ENCODE data around the gene ADH1C.
"Not testable (repeated sequence)": the region's sequence is repeated elsewhere in the genome, so short reads cannot be mapped to it uniquely, and the experiment has no call there.

Gene ADH1C

DNA sequence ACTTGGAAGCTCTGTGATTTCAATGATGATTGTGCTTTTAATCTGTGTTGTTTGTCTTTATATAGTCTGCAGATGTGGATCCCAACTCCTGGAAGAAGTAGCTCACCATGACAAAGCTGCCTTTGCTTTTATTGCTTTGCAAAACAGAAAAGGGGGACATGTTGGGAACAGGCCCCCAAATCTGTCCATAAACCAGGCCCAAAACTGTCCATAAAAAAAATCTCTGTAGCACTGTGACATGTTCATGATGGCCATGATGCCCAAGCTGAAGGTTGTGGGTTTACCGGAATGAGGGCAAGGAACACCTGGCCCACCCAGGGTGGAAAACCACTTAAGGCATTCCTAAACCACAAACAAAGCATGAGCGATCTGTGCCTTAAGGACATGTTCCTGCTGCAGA is 19.9 kb upstream of the ADH1C start:
- not testable (repeated sequence) for H3K9me3 Mint-ChIP-seq, DNase-seq, H3K4me3 Mint-ChIP-seq

DNA sequence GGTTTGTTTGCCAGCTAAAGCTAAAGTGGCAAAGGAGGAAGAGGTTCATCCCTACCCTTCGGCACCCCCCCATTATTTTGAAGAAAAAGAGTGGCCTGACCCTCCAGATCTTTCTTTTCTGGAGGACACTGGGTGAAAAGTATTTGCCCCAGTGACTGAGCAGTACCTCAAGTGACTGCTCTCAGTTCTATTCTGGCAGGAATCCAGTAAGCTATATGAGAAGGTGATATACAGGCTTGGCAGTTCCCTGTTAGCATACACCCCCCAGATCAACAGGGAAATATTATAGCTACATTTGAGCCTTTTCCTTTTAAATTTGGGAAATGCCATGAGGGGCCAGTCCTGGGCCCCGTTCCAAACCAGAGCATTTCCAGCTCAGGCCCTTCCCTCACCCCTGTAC is 15.3 kb upstream of the ADH1C start:
- not testable (repeated sequence) for ATAC-seq; H3K9me3 Mint-ChIP-seq; H3K4me1 Mint-ChIP-seq; H3K27me3 Mint-ChIP-seq; H3K36me3 Mint-ChIP-seq (ENCODE audit: low read depth); DNase-seq; H3K4me3 Mint-ChIP-seq; H3K27ac Mint-ChIP-seq

More for the DNA sequence above, 19.9 kb upstream of the ADH1C start:
- H3K36me3 Mint-ChIP-seq (ENCODE audit: low read depth); H3K27ac Mint-ChIP-seq; H3K4me1 Mint-ChIP-seq; ATAC-seq; H3K27me3 Mint-ChIP-seq: not testable (repeated sequence)

DNA sequence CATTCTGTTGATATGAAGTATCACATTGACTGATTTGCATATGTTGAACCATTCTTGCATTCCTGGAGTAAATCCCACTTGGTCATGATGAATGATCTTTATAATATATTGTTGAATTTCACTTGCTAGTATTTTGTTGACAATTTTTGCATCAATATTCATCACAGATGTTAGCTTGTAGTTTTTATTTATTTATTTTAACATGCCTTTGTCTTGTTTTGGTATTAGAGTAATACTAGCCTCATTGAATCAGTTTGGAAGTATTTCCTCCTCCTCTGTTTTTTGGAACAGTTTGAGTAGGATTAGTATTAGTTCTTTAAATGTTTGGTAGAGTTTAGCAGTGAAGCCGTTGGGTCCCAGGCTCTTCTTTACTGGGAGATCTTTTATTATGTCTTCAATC is 13.9 kb upstream of the ADH1C start:
- no peak for DNase-seq
- H3K4me1 Mint-ChIP-seq = no peaks in the 10 kb centered on the region
- no peaks in the 10 kb centered on the region for H3K36me3 Mint-ChIP-seq (ENCODE audit: low read depth)
- no peak for ATAC-seq
- peaks cover 5% of the 10 kb centered on the region for H3K27me3 Mint-ChIP-seq
- no peak overlapping the region for H3K4me3 Mint-ChIP-seq
- peaks cover 5% of the 10 kb centered on the region for H3K9me3 Mint-ChIP-seq
- no peak overlapping the region for H3K27ac Mint-ChIP-seq

DNA sequence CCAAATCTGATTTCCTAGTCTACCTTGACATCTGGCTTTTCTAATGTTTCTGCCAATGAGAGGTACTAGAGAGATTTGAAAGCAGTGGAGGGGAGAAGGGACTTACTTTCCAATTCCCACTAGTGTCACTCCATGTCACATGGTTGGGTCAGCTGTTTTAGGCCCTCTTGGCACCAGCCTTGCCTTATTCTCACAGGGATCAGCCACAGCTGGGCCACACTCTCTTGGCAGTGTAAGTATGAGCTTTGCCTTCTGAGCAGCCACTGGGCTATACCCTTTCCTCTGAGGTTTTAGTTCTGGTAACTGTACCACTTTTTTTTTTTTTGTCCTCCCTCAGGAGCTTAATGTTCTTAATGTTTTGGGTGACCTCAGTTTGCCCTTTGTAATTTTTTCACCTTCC is 10.2 kb upstream of the ADH1C start:
- ATAC-seq (no peak), DNase-seq (no peak)
- H3K4me1 Mint-ChIP-seq = no peaks in the 10 kb centered on the region
- peaks cover 5% of the 10 kb centered on the region for H3K27me3 Mint-ChIP-seq
- no peak overlapping the region for H3K27ac Mint-ChIP-seq
- no peaks in the 10 kb centered on the region for H3K36me3 Mint-ChIP-seq (ENCODE audit: low read depth)
- no peak overlapping the region for H3K4me3 Mint-ChIP-seq
- H3K9me3 Mint-ChIP-seq = peaks cover 5% of the 10 kb centered on the region

DNA sequence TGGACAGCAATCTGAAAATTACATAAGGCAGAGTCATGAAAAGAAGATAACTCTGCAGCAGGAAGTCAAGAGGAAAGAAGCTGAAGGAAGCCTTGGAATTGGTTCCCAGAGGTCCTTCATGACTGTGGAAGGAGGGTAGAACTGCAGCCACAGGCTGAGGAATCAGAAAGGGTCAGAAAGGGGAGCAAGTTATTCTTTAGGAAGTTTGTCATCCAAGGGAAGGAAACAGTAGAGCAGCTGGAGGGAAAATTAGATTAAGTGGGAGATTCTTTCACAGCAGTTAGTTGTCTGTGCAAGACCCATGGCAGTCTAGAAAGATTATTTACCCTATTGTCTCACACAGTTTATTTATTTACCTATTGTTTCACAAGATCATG is 9.3 kb upstream of the ADH1C start:
- H3K4me1 Mint-ChIP-seq = no peaks in the 10 kb centered on the region
- H3K4me3 Mint-ChIP-seq = no peak overlapping the region
- ATAC-seq (no peak), DNase-seq (no peak)
- no peak overlapping the region for H3K27ac Mint-ChIP-seq
- no peaks in the 10 kb centered on the region for H3K36me3 Mint-ChIP-seq (ENCODE audit: low read depth)
- H3K27me3 Mint-ChIP-seq = peaks cover 3% of the 10 kb centered on the region
- peaks cover 5% of the 10 kb centered on the region for H3K9me3 Mint-ChIP-seq

DNA sequence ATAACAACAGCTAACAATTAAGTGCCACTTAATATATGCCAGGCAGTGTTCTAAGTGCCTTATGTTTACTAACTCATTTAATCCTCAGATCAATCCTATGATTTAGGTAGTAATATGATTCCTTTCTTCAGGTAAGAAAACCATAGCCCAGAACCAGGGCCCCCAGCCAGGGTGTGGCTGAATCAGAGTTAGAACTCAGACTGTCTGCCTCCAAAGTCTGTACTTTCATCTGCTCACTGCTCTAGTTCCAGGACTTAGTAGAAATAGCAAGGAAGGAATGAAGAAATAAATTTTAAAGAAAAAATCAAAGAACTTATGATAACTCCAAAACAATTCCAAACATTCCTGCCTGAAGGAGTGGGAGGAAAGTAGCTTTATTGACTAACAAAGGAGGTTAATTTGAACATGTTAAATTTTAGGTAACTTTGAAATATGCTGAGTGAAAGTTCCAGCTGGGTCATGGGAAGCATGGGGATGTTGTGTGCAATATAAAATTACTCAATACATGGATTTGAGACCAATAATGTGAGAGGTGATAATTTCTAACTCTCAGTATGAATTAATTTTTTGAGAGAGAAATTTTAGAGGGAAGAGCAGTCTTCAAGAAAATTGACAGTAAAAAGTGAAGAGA is 8.8 kb upstream of the ADH1C start:
- ATAC-seq (no peak), DNase-seq (no peak)
- Mint-ChIP-seq H3K27me3 (peaks cover 3% of the 10 kb centered on the region), H3K9me3 (peaks cover 5% of the 10 kb centered on the region), H3K4me1 (peaks cover 3% of the 10 kb centered on the region), H3K4me3 (no peak overlapping the region), H3K27ac (no peak overlapping the region), H3K36me3 (ENCODE audit: low read depth) (no peaks in the 10 kb centered on the region)

DNA sequence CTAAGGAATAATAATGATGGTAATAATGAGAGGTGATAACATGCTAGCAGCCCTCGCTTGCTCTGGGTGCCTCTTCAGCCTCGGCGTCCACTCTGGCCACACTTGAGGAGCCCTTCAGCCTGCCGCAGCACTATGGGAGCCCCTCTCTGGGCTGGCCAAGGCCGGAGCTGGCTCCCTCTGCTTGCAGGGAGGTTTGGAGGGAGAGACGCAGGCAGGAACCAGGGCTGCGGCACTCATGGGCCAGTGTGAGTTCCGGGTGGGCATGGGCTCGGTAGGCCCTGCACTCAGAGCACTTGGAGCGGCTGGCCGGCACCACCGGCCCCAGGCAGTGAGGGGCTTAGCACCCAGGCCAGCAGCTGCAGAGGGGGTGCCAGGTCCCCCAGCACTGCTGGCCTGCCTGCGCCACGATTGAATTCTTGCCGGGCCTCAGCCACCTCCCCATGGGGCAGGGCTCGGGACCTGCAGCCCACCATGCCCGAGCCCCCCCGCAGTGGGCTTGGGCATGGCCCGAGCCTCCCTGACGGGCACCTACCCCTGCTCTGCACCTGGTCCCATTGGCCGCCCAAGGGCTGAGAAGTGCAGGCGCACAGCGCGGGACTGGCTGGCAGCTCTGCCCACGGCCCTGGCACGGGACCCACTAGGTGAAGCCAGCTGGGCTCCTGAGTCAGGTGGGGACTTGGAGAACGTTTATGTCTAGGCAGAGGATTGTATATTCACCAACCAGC is 7.1 kb upstream of the ADH1C start:
- Mint-ChIP-seq H3K36me3 (ENCODE audit: low read depth) (no peaks in the 10 kb centered on the region), H3K27ac (no peak overlapping the region), H3K4me3 (no peak overlapping the region), H3K27me3 (no peaks in the 10 kb centered on the region), H3K9me3 (no peaks in the 10 kb centered on the region), H3K4me1 (peaks cover 8% of the 10 kb centered on the region)
- no peak for DNase-seq
- no peak for ATAC-seq

DNA sequence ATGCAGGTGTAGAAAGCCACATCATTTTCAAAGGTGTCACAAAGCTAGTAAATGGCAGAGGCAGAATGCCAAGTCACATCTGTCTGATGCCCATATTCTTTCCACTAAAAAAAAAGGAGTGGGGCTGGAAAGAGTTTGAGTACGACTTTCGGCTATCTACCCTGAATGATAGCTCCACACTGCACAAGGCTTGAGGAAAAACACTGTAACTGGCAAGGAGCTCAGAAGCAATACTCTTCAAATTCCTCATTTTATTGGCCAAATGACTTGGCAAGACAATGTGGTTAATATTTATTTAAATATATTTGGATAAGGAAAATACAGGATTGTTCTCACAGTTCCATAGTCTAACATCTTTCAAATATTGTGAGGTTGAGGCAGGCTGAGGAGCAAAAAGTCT is 5.4 kb upstream of the ADH1C start:
- ATAC-seq (no peak), DNase-seq (no peak)
- Mint-ChIP-seq H3K9me3 (peaks cover 5% of the 10 kb centered on the region), H3K36me3 (ENCODE audit: low read depth) (no peaks in the 10 kb centered on the region), H3K4me1 (peaks cover 8% of the 10 kb centered on the region), H3K27ac (no peak overlapping the region), H3K4me3 (no peak overlapping the region), H3K27me3 (no peaks in the 10 kb centered on the region)

DNA sequence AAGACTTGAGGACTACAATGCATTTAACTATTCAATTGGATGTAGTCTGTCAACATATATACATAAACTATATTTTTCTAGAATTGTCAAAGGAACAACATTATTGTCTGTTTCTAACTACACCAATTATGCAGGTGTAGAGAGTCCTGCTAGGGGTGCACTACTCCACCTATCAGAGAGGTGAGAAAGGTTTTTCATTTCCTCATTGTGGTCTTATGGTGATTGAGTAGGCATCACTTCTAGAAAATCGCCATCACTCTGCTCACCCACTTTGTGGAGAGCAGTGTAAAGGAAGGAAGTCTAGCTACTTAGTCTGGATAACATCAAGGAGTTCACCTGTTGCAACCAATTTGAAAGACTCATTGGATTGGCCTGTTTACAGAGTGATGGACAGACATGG is 4.4 kb upstream of the ADH1C start:
- Mint-ChIP-seq H3K4me1 (peaks cover 8% of the 10 kb centered on the region), H3K4me3 (no peak overlapping the region)
- no peak for ATAC-seq

DNA sequence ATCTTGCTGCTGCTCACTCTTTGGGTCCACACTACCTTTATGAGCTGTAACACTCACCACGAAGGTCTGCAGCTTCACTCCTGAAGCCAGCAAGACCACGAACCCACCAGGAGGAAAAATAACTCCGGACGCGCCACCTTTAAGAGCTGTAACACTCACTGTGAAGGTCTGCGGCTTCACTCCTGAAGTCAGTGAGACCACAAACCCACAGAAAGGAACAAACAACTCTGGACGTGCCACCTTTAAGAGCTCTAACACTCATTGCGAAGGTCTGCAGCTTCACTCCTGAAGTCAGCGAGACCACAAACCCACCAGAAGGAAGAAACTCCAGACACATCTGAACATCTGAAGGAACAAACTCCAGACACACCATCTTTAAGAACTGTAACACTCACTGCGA is 3.6 kb upstream of the ADH1C start:
- H3K36me3 Mint-ChIP-seq (ENCODE audit: low read depth); H3K4me3 Mint-ChIP-seq; ATAC-seq; H3K9me3 Mint-ChIP-seq; H3K4me1 Mint-ChIP-seq; H3K27me3 Mint-ChIP-seq; H3K27ac Mint-ChIP-seq; DNase-seq: not testable (repeated sequence)

More for the DNA sequence above, 4.4 kb upstream of the ADH1C start:
- DNase-seq = no peak
- Mint-ChIP-seq H3K27ac (no peak overlapping the region), H3K9me3 (peaks cover 5% of the 10 kb centered on the region), H3K27me3 (no peaks in the 10 kb centered on the region), H3K36me3 (ENCODE audit: low read depth) (no peaks in the 10 kb centered on the region)

DNA sequence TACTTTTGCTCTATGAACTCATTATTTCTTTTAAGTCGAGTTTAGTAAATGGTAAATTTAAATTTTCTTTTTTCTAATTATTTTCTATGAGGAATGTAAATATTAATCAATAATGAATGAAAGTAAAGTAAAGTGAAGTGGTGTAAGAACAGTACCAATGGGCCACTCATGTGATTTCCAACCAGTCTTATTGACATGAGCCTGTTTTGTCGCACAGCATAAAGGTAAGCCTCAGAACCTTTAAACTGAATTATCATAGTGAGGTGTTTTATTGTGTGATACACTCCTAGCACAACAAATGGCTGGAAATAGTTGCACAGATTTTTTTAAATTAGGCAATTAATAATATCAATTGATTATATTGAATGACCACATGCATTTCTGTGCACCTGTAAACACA is 1.1 kb downstream of the ADH1C start:
- no peak overlapping the region for H3K27ac Mint-ChIP-seq
- ATAC-seq (no peak), DNase-seq (no peak)
- H3K4me3 Mint-ChIP-seq = no peak overlapping the region
- H3K4me1 Mint-ChIP-seq = peaks cover 6% of the 10 kb centered on the region
- H3K27me3 Mint-ChIP-seq = no peaks in the 10 kb centered on the region
- peaks cover 5% of the 10 kb centered on the region for H3K9me3 Mint-ChIP-seq
- no peaks in the 10 kb centered on the region for H3K36me3 Mint-ChIP-seq (ENCODE audit: low read depth)

DNA sequence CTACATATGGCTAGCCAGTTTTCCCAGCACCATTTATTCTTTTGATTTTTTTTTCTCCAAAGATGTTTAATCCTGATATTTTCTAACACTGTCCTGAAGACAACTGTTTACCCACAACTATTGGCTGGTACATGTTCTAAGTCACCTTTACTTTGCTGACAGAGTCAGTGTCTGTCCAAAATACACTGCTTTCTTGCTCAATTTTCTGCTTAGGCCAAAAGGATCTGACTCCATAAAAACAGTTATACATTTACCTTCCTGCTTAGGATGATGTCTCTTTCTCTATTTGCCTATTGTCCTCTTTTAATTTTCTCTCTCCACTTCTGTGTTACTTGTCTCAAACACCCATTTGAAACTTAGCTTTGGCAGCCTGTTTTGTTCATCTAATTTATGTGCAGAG is 3.2 kb downstream of the ADH1C start:
- H3K4me3 Mint-ChIP-seq = no peak overlapping the region
- H3K27ac Mint-ChIP-seq = no peak overlapping the region
- no peaks in the 10 kb centered on the region for H3K4me1 Mint-ChIP-seq
- no peaks in the 10 kb centered on the region for H3K36me3 Mint-ChIP-seq (ENCODE audit: low read depth)
- ATAC-seq (no peak), DNase-seq (no peak)
- no peaks in the 10 kb centered on the region for H3K27me3 Mint-ChIP-seq
- peaks cover 5% of the 10 kb centered on the region for H3K9me3 Mint-ChIP-seq

DNA sequence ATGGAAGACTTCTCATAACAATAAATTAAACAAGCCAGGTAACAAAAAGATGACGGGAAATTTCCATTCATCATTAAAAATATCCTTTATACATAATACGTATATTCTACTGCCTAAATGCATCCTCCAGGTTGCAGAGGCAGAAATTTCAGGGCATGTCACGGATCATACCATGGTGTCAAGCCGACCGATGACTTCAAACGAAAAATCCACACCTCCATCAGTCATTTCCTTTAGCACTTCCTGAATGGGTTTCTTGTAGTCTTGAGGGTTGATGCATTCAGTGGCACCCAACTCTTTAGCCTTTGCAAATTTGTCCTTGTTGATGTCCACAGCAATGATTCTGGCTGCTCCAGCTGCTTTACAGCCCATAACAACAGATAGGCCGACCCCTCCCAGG is 9.9 kb downstream of the ADH1C start:
- not testable (repeated sequence) for DNase-seq; H3K4me1 Mint-ChIP-seq; ATAC-seq; H3K9me3 Mint-ChIP-seq; H3K4me3 Mint-ChIP-seq; H3K27me3 Mint-ChIP-seq; H3K27ac Mint-ChIP-seq; H3K36me3 Mint-ChIP-seq (ENCODE audit: low read depth)

DNA sequence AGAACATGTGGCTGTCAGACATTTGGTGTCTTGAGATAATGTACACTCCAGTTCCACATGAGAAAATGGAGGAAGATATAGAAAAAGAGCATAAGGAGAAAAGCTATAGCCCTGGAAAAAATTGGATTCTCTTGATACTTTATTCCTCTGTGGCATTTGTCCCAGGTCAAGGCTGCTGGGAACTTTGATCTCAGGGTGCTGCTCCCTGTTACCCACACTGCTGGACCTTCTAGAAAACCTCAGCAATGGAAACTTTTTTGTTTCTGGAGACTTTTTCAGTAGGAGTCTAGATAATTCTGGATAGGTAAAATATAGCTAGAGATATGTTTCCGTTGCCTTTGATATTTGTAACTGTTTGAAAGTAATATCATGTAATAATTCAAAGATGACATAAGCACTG is 11.1 kb downstream of the ADH1C start:
- ATAC-seq (no peak), DNase-seq (no peak)
- Mint-ChIP-seq H3K9me3 (no peaks in the 10 kb centered on the region), H3K4me1 (no peaks in the 10 kb centered on the region), H3K36me3 (ENCODE audit: low read depth) (no peaks in the 10 kb centered on the region), H3K27me3 (peaks cover 7% of the 10 kb centered on the region), H3K4me3 (no peak overlapping the region), H3K27ac (no peak overlapping the region)

DNA sequence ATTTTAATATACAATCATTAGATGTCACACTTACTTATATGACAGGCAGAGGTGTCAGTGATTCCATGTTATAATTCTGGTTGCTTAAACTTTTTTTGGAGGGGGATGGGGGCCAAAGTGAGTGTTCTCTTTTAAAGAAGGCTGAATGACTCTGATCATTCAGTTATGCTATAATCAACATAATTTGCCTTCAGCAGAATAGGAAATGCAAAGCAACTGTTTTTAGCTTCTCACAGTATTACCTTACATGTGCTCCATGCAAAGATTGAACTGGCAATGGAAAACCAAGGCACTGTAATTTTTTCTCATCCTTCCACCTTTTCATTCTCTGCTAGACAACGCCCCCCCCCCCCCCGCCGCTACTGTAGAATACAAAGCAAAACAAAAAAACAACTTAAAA is 13.4 kb downstream of the ADH1C start:
- Mint-ChIP-seq H3K9me3 (no peaks in the 10 kb centered on the region), H3K36me3 (ENCODE audit: low read depth) (no peaks in the 10 kb centered on the region), H3K4me3 (no peak overlapping the region), H3K27ac (no peak overlapping the region), H3K4me1 (no peaks in the 10 kb centered on the region), H3K27me3 (peaks cover 8% of the 10 kb centered on the region)
- no peak for ATAC-seq
- no peak for DNase-seq

DNA sequence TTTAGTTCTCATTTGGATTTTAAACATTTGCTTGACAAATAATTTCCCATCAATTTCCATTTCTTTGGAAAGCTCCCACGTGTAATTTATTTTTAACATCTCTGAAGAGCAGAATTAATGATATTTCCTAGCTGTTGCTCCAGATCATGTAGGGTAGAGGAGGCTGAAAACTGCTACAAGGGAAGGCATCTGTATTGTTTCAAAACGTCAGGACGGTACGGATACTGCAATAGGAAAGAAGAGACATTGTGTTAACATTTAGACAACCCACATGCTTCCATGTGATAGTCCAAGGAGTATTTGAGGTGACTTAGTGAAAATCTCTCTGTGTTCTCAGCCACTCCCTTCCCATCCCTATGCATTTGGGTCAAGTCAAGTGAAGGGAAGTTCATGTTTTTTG is 16.0 kb downstream of the ADH1C start:
- Mint-ChIP-seq H3K27me3 (peaks cover 7% of the 10 kb centered on the region), H3K9me3 (no peaks in the 10 kb centered on the region), H3K36me3 (ENCODE audit: low read depth) (no peaks in the 10 kb centered on the region), H3K4me1 (no peaks in the 10 kb centered on the region), H3K4me3 (no peak overlapping the region), H3K27ac (no peak overlapping the region)
- ATAC-seq (no peak), DNase-seq (no peak)
